Neural cell (in vitro differentiated cells): ENCODE results near the gene SUSD6. TPM values are rescaled to one million over a fixed set of nuclear protein-coding genes. Genes with fewer than 3 reads are reported as not detected.

ENCODE experiments used
- H2AFZ ChIP-seq: fragments of 200-600, 300-800 bp; sonication (generic), shearing (Covaris generic); 2 replicates; pipeline ENCODE4 v1.6.0; 2014; ENCODE audit warnings: low read depth, mild to moderate bottlenecking, antibody characterized with exemption, low read length, moderate library complexity
- H3F3A ChIP-seq: fragments of 200-600 bp; shearing (Covaris generic); 2 replicates; pipeline ENCODE4 v1.6.1; 2016; ENCODE audit warnings: mild to moderate bottlenecking, moderate library complexity, mixed read lengths, antibody characterized with exemption, low read length; ENCODE audit not compliant: insufficient read depth, poor library complexity, severe bottlenecking
- H3K27ac ChIP-seq: fragments of 200-600, 300-800 bp; sonication (generic), shearing (Covaris generic); 2 replicates; pipeline ENCODE4 v1.5.1; 2014; ENCODE audit warnings: mild to moderate bottlenecking, low read length, moderate library complexity
- H3K27me3 ChIP-seq: fragments of 300-800, 200-600 bp; sonication (generic), shearing (Covaris generic); 2 replicates; pipeline ENCODE4 v1.6.0; 2014; ENCODE audit warnings: mild to moderate bottlenecking, low read depth, low read length, moderate library complexity; ENCODE audit not compliant: insufficient read depth
- H3K36me3 ChIP-seq: fragments of 300-800, 200-600 bp; sonication (generic), shearing (Covaris generic); 2 replicates; pipeline ENCODE4 v1.5.1; 2014; ENCODE audit warnings: mild to moderate bottlenecking, antibody characterized with exemption, low read length, moderate library complexity; ENCODE audit not compliant: insufficient read depth
- H3K4me2 ChIP-seq: fragments of 300-800, 200-600 bp; sonication (generic), shearing (Covaris generic); 2 replicates; pipeline ENCODE4 v1.6.0; 2014; ENCODE audit warnings: mild to moderate bottlenecking, low read length
- H3K4me3 ChIP-seq: fragments of 300-800, 200-600 bp; sonication (generic), shearing (Covaris generic); 2 replicates; pipeline ENCODE4 v1.5.1; 2014; ENCODE audit warnings: mild to moderate bottlenecking, low read length, moderate library complexity
- H3K79me2 ChIP-seq: fragments of 200-600 bp; shearing (Covaris generic); replicated peaks from 2 replicates; pipeline ENCODE4 v1.6.0; 2014; ENCODE audit warnings: mild to moderate bottlenecking, low read length, moderate library complexity; ENCODE audit not compliant: insufficient read depth
- H3K9ac ChIP-seq: fragments of 300-800, 200-600 bp; sonication (generic), shearing (Covaris generic); 2 replicates; pipeline ENCODE4 v1.6.1; 2016; ENCODE audit warnings: mild to moderate bottlenecking, low read length, mixed read lengths
- H3K9me2 ChIP-seq: fragments of 200-600 bp; shearing (Covaris generic); 2 replicates; pipeline ENCODE4 v1.6.1; 2016; ENCODE audit warnings: mild to moderate bottlenecking, low read length, mixed read lengths; ENCODE audit not compliant: insufficient read depth
- H3K9me3 ChIP-seq: fragments of 200-600, 300-800 bp; sonication (generic), shearing (Covaris generic); 2 replicates; pipeline ENCODE4 v1.6.1; 2016; ENCODE audit warnings: mild to moderate bottlenecking, mixed run types, low read length, moderate library complexity, mixed read lengths
- H4K20me1 ChIP-seq: fragments of 200-600 bp; shearing (Covaris generic); 2 replicates; pipeline ENCODE4 v1.6.1; 2016; ENCODE audit warnings: mild to moderate bottlenecking, mixed run types; ENCODE audit not compliant: insufficient read depth
- EP300 ChIP-seq: fragments of 450-650 bp; conservative IDR thresholded peaks from 2 replicates; pipeline ENCODE4 v1.6.1; 2014; ENCODE audit warnings: antibody characterized with exemption, mild to moderate bottlenecking, moderate library complexity; ENCODE audit not compliant: poor library complexity, severe bottlenecking
- EZH2 ChIP-seq: fragments of 200-600, 300-800 bp; shearing (Covaris generic), sonication (generic); IDR thresholded peaks from 2 replicates; pipeline ENCODE4 v1.6.1; 2014; ENCODE audit warnings: antibody characterized with exemption, low read length, borderline replicate concordance, mild to moderate bottlenecking; ENCODE audit not compliant: insufficient read depth, poor library complexity, severe bottlenecking
- MXI1 ChIP-seq: fragments of 450-650 bp; conservative IDR thresholded peaks from 2 replicates; pipeline ENCODE4 v1.6.1; 2014; ENCODE audit warnings: antibody characterized with exemption, mild to moderate bottlenecking; ENCODE audit not compliant: poor library complexity, severe bottlenecking
- TAF1 ChIP-seq: IDR thresholded peaks from 2 replicates; pipeline ENCODE4 v1.6.1; 2012; ENCODE audit warnings: low read depth
- polyA plus RNA-seq: library from polyadenylated mRNA; depleted of rRNA; stranded (reverse); fragments of >200 nt; gene quantifications from 2 replicates; pipeline ENCODE4 v1.2.3, GENCODE V29; 2014
- TF ChIP-seq, protein P1 (sequence below): fragments of 450-650 bp; IDR thresholded peaks from 2 replicates; pipeline ENCODE4 v1.5.1; 2014; ENCODE audit warnings: antibody characterized with exemption, mild to moderate bottlenecking, moderate library complexity; ENCODE audit not compliant: poor library complexity, severe bottlenecking

The SUSD6 gene
- polyA plus RNA-seq, 1 donor from 2014 or later = 5.1 TPM

DNA sequence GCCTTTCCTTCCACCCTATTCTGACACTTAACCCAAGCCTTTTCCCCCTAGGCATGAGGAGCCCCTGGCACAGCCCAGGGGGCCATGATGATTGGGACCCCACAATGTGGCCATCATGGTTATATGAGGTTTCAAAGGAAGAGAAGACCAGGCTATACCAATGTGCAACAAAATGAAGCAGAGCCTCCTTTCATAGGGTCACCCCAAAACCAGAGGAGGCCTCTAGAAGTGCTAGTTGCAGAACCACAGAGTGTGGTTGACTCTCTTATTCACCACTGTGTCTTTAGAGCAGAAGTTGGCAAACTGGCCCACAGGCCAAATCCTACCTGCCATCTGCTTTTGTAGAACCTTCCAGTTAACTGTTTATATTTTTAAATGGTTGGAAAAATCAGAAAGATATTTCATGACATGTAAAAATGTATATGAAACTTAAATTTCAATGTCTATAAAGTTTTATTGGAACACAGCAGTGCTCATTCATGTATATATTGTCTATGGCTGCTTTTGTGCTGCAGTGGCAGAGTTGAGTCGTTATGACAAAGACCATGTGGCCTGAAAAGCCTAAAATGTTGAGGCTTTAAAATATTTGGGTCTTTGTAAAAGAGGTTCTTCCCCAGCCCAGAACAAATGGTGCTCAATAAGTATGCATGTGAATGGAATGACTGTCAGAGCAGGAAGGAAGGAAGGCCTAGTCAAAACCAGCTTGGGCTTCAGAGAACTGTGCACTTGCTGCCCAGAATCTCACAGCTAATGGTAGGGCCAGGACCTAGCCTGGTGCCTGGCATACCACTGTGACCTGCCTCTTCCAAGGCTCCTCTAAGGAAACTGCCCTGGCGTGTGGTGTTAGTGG is 49.2 kb downstream of the SUSD6 start:
- no peaks in the 10 kb centered on the region for H3K27me3 ChIP-seq

DNA sequence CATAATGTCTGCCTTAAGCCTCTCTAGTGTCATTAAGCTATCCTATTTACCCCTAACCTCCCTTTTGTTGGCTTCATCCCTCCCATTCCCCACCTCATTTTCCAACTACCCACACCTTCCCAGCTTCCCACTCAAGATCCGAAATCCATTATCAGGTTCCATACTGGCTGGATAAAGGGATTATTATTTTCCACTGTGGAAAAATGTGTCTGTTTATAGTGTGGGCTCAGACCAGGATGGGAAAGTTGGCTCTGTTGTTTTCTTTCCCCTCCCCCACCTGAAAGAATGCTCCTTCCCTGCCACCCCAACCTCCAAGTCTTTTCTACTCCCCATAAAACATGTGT is 49.8 kb downstream of the SUSD6 start:
- Histone ChIP-seq H3K36me3 (no peaks in the 10 kb centered on the region), H3F3A (no peaks in the 10 kb centered on the region), H3K27ac (no peak overlapping the region), H3K4me3 (no peak overlapping the region), H3K9ac (no peak overlapping the region), H2AFZ (no peak overlapping the region), H3K79me2 (no peaks in the 10 kb centered on the region), H3K27me3 (no peaks in the 10 kb centered on the region), H3K9me2 (no peaks in the 10 kb centered on the region), H3K9me3 (no peaks in the 10 kb centered on the region), H3K4me2 (no peak overlapping the region), H4K20me1 (no peaks in the 10 kb centered on the region)
- TF ChIP-seq, protein P1, sequence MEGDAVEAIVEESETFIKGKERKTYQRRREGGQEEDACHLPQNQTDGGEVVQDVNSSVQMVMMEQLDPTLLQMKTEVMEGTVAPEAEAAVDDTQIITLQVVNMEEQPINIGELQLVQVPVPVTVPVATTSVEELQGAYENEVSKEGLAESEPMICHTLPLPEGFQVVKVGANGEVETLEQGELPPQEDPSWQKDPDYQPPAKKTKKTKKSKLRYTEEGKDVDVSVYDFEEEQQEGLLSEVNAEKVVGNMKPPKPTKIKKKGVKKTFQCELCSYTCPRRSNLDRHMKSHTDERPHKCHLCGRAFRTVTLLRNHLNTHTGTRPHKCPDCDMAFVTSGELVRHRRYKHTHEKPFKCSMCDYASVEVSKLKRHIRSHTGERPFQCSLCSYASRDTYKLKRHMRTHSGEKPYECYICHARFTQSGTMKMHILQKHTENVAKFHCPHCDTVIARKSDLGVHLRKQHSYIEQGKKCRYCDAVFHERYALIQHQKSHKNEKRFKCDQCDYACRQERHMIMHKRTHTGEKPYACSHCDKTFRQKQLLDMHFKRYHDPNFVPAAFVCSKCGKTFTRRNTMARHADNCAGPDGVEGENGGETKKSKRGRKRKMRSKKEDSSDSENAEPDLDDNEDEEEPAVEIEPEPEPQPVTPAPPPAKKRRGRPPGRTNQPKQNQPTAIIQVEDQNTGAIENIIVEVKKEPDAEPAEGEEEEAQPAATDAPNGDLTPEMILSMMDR = no peak
- no peak for TF ChIP-seq EZH2
- no peak for TF ChIP-seq TAF1

More for the DNA sequence above, 49.2 kb downstream of the SUSD6 start:
- Histone ChIP-seq H3K79me2 (no peaks in the 10 kb centered on the region), H3K9me2 (no peaks in the 10 kb centered on the region), H3K36me3 (no peaks in the 10 kb centered on the region), H3K9ac (no peak overlapping the region), H3F3A (no peaks in the 10 kb centered on the region), H2AFZ (no peak overlapping the region), H4K20me1 (no peaks in the 10 kb centered on the region), H3K4me2 (no peak overlapping the region), H3K27ac (no peak overlapping the region), H3K9me3 (no peaks in the 10 kb centered on the region), H3K4me3 (no peak overlapping the region)
- TF ChIP-seq MXI1 (no peak), EP300 (no peak)

DNA sequence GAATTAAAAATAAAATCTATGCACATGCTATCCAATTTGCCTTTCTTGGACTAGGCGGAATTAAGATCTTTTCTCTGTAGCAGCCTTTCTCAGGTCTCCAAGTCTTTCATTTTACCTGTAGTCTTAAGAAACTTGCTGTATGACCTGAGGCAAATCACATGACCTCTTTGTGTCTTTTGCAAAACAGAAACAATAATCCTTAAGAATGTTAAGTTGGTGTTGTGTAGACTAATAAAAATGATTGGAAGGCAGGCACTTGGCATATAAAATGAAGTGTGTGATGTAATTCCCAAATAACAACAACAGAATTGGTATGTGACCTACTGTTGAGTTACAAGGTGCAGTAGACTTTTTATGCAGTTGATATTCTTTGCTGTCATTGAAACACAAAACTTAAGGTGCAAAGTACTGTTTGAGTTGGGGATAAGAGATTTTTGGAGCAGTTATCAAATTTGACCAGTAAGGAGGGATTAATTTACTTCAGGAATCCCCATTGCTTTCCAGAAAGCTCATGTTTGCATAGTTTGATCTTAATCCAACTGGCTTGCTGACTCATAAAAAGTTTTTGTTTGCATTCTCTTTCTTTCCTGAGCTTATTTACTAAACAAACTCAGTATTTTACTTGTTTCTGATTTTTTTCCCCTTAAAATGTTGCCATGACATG is 51.4 kb downstream of the SUSD6 start:
- no peaks in the 10 kb centered on the region for H3K9me2 ChIP-seq
- H3K4me2 ChIP-seq = no peak overlapping the region
- no peaks in the 10 kb centered on the region for H4K20me1 ChIP-seq
- no peaks in the 10 kb centered on the region for H3K79me2 ChIP-seq
- H3K27me3 ChIP-seq = no peaks in the 10 kb centered on the region
- H3K9ac ChIP-seq = no peak overlapping the region
- H3K4me3 ChIP-seq = no peak overlapping the region
- H2AFZ ChIP-seq = no peak overlapping the region
- H3K27ac ChIP-seq = no peak overlapping the region
- H3K36me3 ChIP-seq = no peaks in the 10 kb centered on the region
- TF ChIP-seq, protein P1 = no peak
- no peak for TF ChIP-seq EP300
- no peaks in the 10 kb centered on the region for H3F3A ChIP-seq
- no peaks in the 10 kb centered on the region for H3K9me3 ChIP-seq
